B cell (primary cell): ENCODE data around the gene P2RX2. TPM values are rescaled to one million over a fixed set of nuclear protein-coding genes. Genes with fewer than 3 reads are reported as not detected.

Experiments
- ATAC-seq: fragments of 200-7000 bp; cut with Tn5 transposase; one replicate; pipeline ENCODE4 v1.10.0; 2021; ENCODE audit warnings: low read depth, mild to moderate bottlenecking, moderate number of reproducible peaks, moderate library complexity
- CTCF ChIA-PET: fragments of 350-600 bp; sonication (Branson Sonifier 250); formaldehyde crosslinking; loops from one replicate; lab custom pipeline; 2021; ENCODE audit warnings: antibody characterized with exemption, inconsistent platforms; lab: Charles Lee
- POLR2A ChIA-PET: fragments of 350-600 bp; sonication (Branson Sonifier 250); formaldehyde crosslinking; loops from one replicate; lab custom pipeline; 2021; ENCODE audit warnings: antibody characterized with exemption; lab: Charles Lee
- DNase-seq: peaks from one replicate; pipeline ENCODE4 v3.0.0; 2013
- H2AFZ ChIP-seq: 2 replicates; pipeline ENCODE4 v1.6.1; 2012; ENCODE audit warnings: mild to moderate bottlenecking, low read depth, low read length; ENCODE audit not compliant: insufficient read depth, poor library complexity, severe bottlenecking
- H3K27ac ChIP-seq, 2 donors: 1 replicate in 1 of 2; 2 replicates in 1 of 2; pipeline ENCODE4 v1.5.1; 2012 to 2013; ENCODE audit warnings: low read length in 2 of 2, mild to moderate bottlenecking in 2 of 2, moderate library complexity in 1 of 2
- H3K27me3 ChIP-seq, 4 experiments: fragments of 200-600 bp in 1 of 4; sonication (generic) in 1 of 4; replicated peaks in 1 of 4; 1 replicate in 2 of 4; 2 replicates in 2 of 4; pipeline versions ENCODE4 v1.6.1 to v1.7.0; 2013 to 2016; ENCODE audit warnings: low read length in 3 of 4, mild to moderate bottlenecking in 2 of 4, mixed read lengths in 1 of 4, moderate library complexity in 1 of 4; ENCODE audit not compliant: insufficient read depth in 4 of 4, control insufficient read depth in 3 of 4; ENCODE audit errors: control extremely low read depth in 1 of 4
- H3K36me3 ChIP-seq, 2 experiments: replicated peaks in 1 of 2; 1 replicate in 1 of 2; 2 replicates in 1 of 2; pipeline versions ENCODE4 v1.6.1 to v1.7.1; 2013; ENCODE audit warnings: low read length in 1 of 2; ENCODE audit not compliant: insufficient read depth in 2 of 2, control insufficient read depth in 1 of 2; ENCODE audit errors: control extremely low read depth in 1 of 2, extremely low read depth in 1 of 2
- H3K4me1 ChIP-seq, 2 donors: fragments of 200-600 bp in 1 of 2; sonication (generic) in 1 of 2; 1 replicate in 1 of 2; 2 replicates in 1 of 2; pipeline versions ENCODE4 v1.5.1 to v1.6.1; 2013 to 2017; ENCODE audit warnings: low read length in 2 of 2; ENCODE audit not compliant: control insufficient read depth in 2 of 2, insufficient read depth in 2 of 2
- H3K4me2 ChIP-seq: replicated peaks from 2 replicates; pipeline ENCODE3; 2012; ENCODE audit warnings: mild to moderate bottlenecking, low read depth, low read length; ENCODE audit not compliant: poor library complexity, severe bottlenecking
- H3K4me3 ChIP-seq, 5 experiments: fragments of 200-600 bp in 1 of 5; sonication (generic) in 1 of 5; 1 replicate in 3 of 5; 2 replicates in 2 of 5; pipeline versions ENCODE4 v1.5.1 to v1.7.0; 2011 to 2016; ENCODE audit warnings: low read length in 4 of 5, mild to moderate bottlenecking in 4 of 5, low read depth in 2 of 5, control low read depth in 1 of 5, moderate library complexity in 1 of 5; ENCODE audit not compliant: insufficient read depth in 1 of 5; ENCODE audit errors: control extremely low read depth in 1 of 5, extremely low read depth in 1 of 5
- H3K79me2 ChIP-seq: fragments of 200-600 bp; sonication (generic); one replicate; pipeline ENCODE4 v1.6.0; 2016; ENCODE audit warnings: low read length; ENCODE audit not compliant: control insufficient read depth, insufficient read depth
- H3K9ac ChIP-seq: fragments of 200-600 bp; sonication (generic); 2 replicates; pipeline ENCODE4 v1.6.1; 2017; ENCODE audit warnings: mild to moderate bottlenecking, low read length, moderate library complexity
- H3K9me3 ChIP-seq, 3 donors: one replicate each; pipeline versions ENCODE4 v1.6.1 to v1.7.1; 2013; ENCODE audit warnings: low read length in 2 of 3; ENCODE audit not compliant: control insufficient read depth in 2 of 3, insufficient read depth in 1 of 3; ENCODE audit errors: control extremely low read depth in 1 of 3
- H4K20me1 ChIP-seq: 2 replicates; pipeline ENCODE4 v1.6.0; 2012; ENCODE audit warnings: mild to moderate bottlenecking, low read length; ENCODE audit not compliant: insufficient read depth, control insufficient read depth, poor library complexity, severe bottlenecking
- H3K27ac Mint-ChIP-seq: one replicate; pipeline ENCODE4 v1.8.0; 2021; ENCODE audit warnings: mixed read lengths
- H3K27me3 Mint-ChIP-seq: one replicate; pipeline ENCODE4 v1.8.0; 2021; ENCODE audit warnings: mixed read lengths
- H3K4me1 Mint-ChIP-seq: one replicate; pipeline ENCODE4 v1.8.0; 2021; ENCODE audit warnings: mixed read lengths
- H3K4me3 Mint-ChIP-seq: one replicate; pipeline ENCODE4 v1.8.0; 2021; ENCODE audit warnings: mixed read lengths
- H3K9me3 Mint-ChIP-seq: one replicate; pipeline ENCODE4 v1.8.0; 2022; ENCODE audit warnings: mixed read lengths; ENCODE audit not compliant: insufficient read depth
- EZH2 ChIP-seq: IDR thresholded peaks from 2 replicates; pipeline ENCODE4 v1.6.1; 2012; ENCODE audit warnings: borderline replicate concordance, low read depth, mild to moderate bottlenecking, moderate library complexity, low read length; ENCODE audit not compliant: insufficient read depth, poor library complexity, severe bottlenecking
- WGBS: methylation state at CpG from one replicate; pipeline ENCODE4 v1.1.5; 2013; ENCODE audit warnings: missing lambda C conversion rate; ENCODE audit not compliant: insufficient coverage; 5-methylcytosine and 5-hydroxymethylcytosine counted together
- intact Hi-C: fragments of 100-400 bp; cut with micrococcal nuclease; formaldehyde crosslinking; loops from one replicate; pipeline ENCODE4 v1.10.0; 2022
- polyA plus RNA-seq: library from polyadenylated mRNA; depleted of rRNA; stranded (reverse); fragments of >200 nt; gene quantifications from 2 replicates; pipeline ENCODE4 v1.2.3, GENCODE V29; 2012
- total RNA-seq, 2 donors: library from RNA; stranded (reverse); fragments of 120-200 nt in 1 of 2; gene quantifications; 1 replicate in 1 of 2; 2 replicates in 1 of 2; pipeline versions ENCODE4 v1.2.3 to v1.2.4, GENCODE V29; 2013 to 2022
- TF ChIP-seq, protein P1 (sequence below): fragments of 200-600 bp; IDR thresholded peaks from one replicate; pipeline ENCODE4 v1.8.0; 2022; ENCODE audit warnings: antibody characterized with exemption, mild to moderate bottlenecking

P2RX2 gene
- total and polyA plus RNA-seq, 2 donors (not counting 1 experiment from before 2014, with no cell fraction given): not detected

DNA sequence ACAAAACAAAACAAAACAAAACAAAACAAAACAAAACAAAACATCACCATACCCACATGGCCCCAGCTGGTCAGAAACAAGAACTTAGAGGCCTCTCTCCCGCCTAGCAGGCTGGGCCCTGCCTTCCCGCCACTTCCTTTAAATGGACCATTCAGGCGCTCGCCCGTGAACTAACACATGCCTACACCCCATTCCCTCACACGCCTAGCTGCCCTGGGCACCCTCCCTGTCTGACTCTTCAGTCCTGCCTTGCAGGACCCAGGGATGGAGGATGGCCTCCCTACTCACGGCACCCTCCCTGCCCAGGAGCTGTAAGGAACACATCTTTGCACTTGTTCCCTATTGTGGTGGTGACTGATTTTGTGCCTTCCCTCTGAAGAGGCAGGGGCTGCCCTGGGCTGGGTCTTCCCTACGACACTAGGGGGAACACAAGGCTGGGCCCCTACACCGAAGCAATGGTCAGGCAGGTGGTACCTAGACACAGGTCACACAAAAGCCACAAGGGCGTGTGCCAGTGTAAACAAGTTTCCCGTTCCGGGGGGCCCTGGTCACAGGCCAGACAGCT, 21.5 kb downstream of the P2RX2 start:
- Histone ChIP-seq H2AFZ (no peak overlapping the region), H3K4me2 (no peak overlapping the region), H3K36me3 (peaks cover 2 to 41% of the 10 kb centered on the region in 2 experiments), H3K9me3 (no peaks in the 10 kb centered on the region), H3K9ac (no peak overlapping the region), H3K79me2 (no peaks in the 10 kb centered on the region), H3K27ac (no peak overlapping the region), H3K4me1 (no peaks in the 10 kb centered on the region), H3K27me3 (no peaks in the 10 kb centered on the region), H4K20me1 (no peaks in the 10 kb centered on the region), H3K4me3 (no peak overlapping the region)
- TF ChIP-seq, protein P1, sequence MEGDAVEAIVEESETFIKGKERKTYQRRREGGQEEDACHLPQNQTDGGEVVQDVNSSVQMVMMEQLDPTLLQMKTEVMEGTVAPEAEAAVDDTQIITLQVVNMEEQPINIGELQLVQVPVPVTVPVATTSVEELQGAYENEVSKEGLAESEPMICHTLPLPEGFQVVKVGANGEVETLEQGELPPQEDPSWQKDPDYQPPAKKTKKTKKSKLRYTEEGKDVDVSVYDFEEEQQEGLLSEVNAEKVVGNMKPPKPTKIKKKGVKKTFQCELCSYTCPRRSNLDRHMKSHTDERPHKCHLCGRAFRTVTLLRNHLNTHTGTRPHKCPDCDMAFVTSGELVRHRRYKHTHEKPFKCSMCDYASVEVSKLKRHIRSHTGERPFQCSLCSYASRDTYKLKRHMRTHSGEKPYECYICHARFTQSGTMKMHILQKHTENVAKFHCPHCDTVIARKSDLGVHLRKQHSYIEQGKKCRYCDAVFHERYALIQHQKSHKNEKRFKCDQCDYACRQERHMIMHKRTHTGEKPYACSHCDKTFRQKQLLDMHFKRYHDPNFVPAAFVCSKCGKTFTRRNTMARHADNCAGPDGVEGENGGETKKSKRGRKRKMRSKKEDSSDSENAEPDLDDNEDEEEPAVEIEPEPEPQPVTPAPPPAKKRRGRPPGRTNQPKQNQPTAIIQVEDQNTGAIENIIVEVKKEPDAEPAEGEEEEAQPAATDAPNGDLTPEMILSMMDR: no peak
- TF ChIP-seq EZH2: no peak
- H3K9me3 Mint-ChIP-seq: no peaks in the 10 kb centered on the region
- 96% methylated on average over 11 of the region's 12 CpGs for WGBS
- POLR2A ChIA-PET: no interaction called here
- H3K4me1 Mint-ChIP-seq: no peaks in the 10 kb centered on the region
- no peaks in the 10 kb centered on the region for H3K27me3 Mint-ChIP-seq
- CTCF ChIA-PET: interaction anchor here (0.6 kb wide), 1 partner anchor 535 kb away, joined by 3 read pairs; no protein-coding TSS in a partner anchor
- H3K27ac Mint-ChIP-seq: no peak overlapping the region
- intact Hi-C loops: no loop called here
- DNase-seq (no peak), ATAC-seq (no peak)
- H3K4me3 Mint-ChIP-seq: no peak overlapping the region

DNA sequence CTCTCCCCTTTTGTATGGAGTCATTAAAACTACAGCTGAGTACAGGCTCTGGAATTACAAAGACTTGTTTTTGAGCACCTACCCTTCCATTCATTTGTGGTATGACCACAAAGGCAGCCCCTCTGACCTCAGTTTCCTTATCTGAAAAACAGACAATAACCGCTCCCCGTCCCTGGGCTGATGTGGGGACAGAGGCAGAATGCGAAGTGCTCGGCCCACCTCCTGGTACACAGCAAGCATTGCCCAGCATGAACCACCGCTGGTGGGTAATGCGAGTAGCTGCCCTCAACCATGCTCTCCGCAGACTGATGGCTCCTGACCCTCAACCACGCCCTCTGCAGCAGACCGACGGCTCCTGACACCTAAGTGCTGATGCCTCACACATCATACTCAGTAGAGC, 22.4 kb downstream of the P2RX2 start:
- WGBS: 83% methylated on average over 10 of the region's 10 CpGs
- peaks cover 2 to 39% of the 10 kb centered on the region in 2 experiments for H3K36me3 ChIP-seq

More for the DNA sequence above, 22.4 kb downstream of the P2RX2 start:
- DNase-seq: no peak
- Histone ChIP-seq H4K20me1 (no peaks in the 10 kb centered on the region), H3K9me3 (no peaks in the 10 kb centered on the region), H3K4me3 (no peak overlapping the region), H3K27me3 (no peaks in the 10 kb centered on the region), H3K9ac (no peak overlapping the region), H2AFZ (no peak overlapping the region), H3K79me2 (no peaks in the 10 kb centered on the region), H3K4me2 (no peak overlapping the region), H3K27ac (no peak overlapping the region), H3K4me1 (no peaks in the 10 kb centered on the region)
- Mint-ChIP-seq H3K27ac (no peak overlapping the region), H3K9me3 (no peaks in the 10 kb centered on the region), H3K4me3 (no peak overlapping the region), H3K4me1 (no peaks in the 10 kb centered on the region), H3K27me3 (no peaks in the 10 kb centered on the region)
- ChIA-PET CTCF (interaction anchor here (0.6 kb wide), 1 partner anchor 536 kb away, joined by 3 read pairs; no protein-coding TSS in a partner anchor), POLR2A (no interaction called here)
- no peak for ATAC-seq
- TF ChIP-seq EZH2: no peak
- TF ChIP-seq, protein P1: no peak
- intact Hi-C loops: no loop called here
